ENCODE data around the gene MYLK3. TPM values are rescaled to one million over a fixed set of nuclear protein-coding genes. Genes with fewer than 3 reads are reported as not detected.
"Not testable (repeated sequence)": the region's sequence is repeated elsewhere in the genome, so short reads cannot be mapped to it uniquely, and the experiment has no call there.

MYLK3 gene
- total RNA-seq, 4 donors from 2014 or later, result 0.33 to 1.2 (median 0.57) TPM

DNA sequence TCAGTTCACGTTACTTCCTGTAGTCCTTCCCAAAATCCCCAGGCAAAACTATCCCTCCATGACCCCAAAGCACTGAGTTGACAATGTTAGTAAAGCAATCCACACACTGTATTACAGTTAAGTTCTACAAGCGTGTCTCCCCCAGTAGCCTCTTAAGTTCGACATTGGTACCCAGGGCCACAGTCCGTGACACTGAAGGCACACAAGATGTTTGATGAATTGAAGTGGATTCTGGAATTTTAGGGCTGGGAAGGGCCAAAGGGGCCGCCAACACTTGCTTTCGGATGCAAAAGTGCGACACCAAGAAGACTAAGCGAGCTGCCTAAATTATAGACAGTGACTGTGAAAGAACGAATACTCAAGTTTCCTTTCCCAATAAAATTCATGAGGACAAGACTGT, 60.7 kb downstream of the MYLK3 start:
- 80% methylated on average over 9 of the region's 9 CpGs for WGBS
- peaks cover 0 to 2% (median 0%) of the 10 kb centered on the region in 4 donors for H3K36me3 ChIP-seq
- H3K4me1 ChIP-seq, result peaks cover 38 to 58% (median 53%) of the 10 kb centered on the region in 4 donors
- DNase-seq (ENCODE audit: extremely low spot score), result no peak
- TF ChIP-seq POLR2AphosphoS5 (IDR thresholded peaks at IDR 0.05), result no peak
- TF ChIP-seq, protein P1, sequence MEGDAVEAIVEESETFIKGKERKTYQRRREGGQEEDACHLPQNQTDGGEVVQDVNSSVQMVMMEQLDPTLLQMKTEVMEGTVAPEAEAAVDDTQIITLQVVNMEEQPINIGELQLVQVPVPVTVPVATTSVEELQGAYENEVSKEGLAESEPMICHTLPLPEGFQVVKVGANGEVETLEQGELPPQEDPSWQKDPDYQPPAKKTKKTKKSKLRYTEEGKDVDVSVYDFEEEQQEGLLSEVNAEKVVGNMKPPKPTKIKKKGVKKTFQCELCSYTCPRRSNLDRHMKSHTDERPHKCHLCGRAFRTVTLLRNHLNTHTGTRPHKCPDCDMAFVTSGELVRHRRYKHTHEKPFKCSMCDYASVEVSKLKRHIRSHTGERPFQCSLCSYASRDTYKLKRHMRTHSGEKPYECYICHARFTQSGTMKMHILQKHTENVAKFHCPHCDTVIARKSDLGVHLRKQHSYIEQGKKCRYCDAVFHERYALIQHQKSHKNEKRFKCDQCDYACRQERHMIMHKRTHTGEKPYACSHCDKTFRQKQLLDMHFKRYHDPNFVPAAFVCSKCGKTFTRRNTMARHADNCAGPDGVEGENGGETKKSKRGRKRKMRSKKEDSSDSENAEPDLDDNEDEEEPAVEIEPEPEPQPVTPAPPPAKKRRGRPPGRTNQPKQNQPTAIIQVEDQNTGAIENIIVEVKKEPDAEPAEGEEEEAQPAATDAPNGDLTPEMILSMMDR (IDR thresholded peaks at IDR 0.05), result no peak
- TF ChIP-seq POLR2A (IDR thresholded peaks at IDR 0.05; ENCODE audit: low read depth), result no peak
- TF ChIP-seq EP300 (IDR thresholded peaks at IDR 0.05), result no peak
- no peaks in the 10 kb centered on the region for H3K9me3 ChIP-seq
- intact Hi-C loops (cut with DNase I), result loop anchor here (5.0 to 10.0 kb wide), 2 partner anchors 107 to 140 kb away; no protein-coding TSS in a partner anchor
- H3K27ac ChIP-seq (replicated peaks in 1 of 4), result no peak overlapping the region
- no peaks in the 10 kb centered on the region for H3K27me3 ChIP-seq
- peak overlapping the region; percentile 75 to 89 (median 80) for H3K4me3 ChIP-seq

GRCh38 chr16:46686815-46687473, 61.2 kb downstream of the MYLK3 start:
- no peak overlapping the region for H3K27ac ChIP-seq (replicated peaks in 1 of 4)
- intact Hi-C loops (cut with DNase I), result loop anchor here (5.0 to 10.0 kb wide), 2 partner anchors 108 to 140 kb away; no protein-coding TSS in a partner anchor
- H3K9me3 ChIP-seq, result no peaks in the 10 kb centered on the region
- no peak for DNase-seq (ENCODE audit: extremely low spot score)
- 53% methylated on average over 5 of the region's 5 CpGs for WGBS
- H3K4me1 ChIP-seq, result peaks cover 38 to 59% (median 53%) of the 10 kb centered on the region in 4 donors
- TF ChIP-seq POLR2AphosphoS5 (IDR thresholded peaks at IDR 0.05) (no peak), POLR2A (IDR thresholded peaks at IDR 0.05; ENCODE audit: low read depth) (no peak), EP300 (IDR thresholded peaks at IDR 0.05) (no peak)
- TF ChIP-seq, protein P1 (IDR thresholded peaks at IDR 0.05), result no peak
- H3K36me3 ChIP-seq, result peaks cover 0 to 7% (median 0%) of the 10 kb centered on the region in 4 donors
- peak overlapping the region in 1 of 4 donors; percentile 75 for H3K4me3 ChIP-seq
- H3K27me3 ChIP-seq, result no peaks in the 10 kb centered on the region

- H3K27ac ChIP-seq (replicated peaks in 1 of 4); H3K9me3 ChIP-seq; DNase-seq (ENCODE audit: extremely low spot score); H3K27me3 ChIP-seq; H3K4me3 ChIP-seq: not testable (repeated sequence)
- intact Hi-C loops (cut with DNase I), result loop anchor here (10.0 kb wide), 1 partner anchor 113 kb away; no protein-coding TSS in a partner anchor
- Histone ChIP-seq H3K36me3 (peaks cover 11 to 53% (median 26%) of the 10 kb centered on the region in 4 donors), H3K4me1 (peaks cover 12 to 30% (median 26%) of the 10 kb centered on the region in 4 donors)
- 91% methylated on average over 2 of the region's 2 CpGs for WGBS
These were observed 66.3 kb downstream of the MYLK3 start for GRCh38 chr16:46681867-46682266.

DNA sequence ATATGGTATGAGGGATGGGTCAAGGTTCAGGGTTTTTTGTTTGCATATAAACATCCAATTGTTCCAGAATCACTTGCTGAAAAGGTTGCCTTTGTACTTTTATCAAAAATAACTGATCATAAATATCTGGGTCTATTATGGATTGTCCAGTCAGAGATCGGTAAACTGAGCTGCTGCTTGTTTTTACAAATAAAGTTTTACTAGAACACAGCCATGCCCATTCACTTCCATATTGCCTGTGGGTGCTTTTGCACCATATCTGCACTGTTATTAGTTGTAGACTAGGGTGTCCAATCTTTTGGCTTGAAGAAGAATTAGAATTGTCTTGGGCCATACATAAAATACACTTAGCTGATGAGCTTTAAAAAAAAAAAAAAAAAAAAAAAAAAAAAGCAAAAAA, 70.2 kb downstream of the MYLK3 start:
- H3K27me3 ChIP-seq; H3K27ac ChIP-seq (replicated peaks in 1 of 4); DNase-seq (ENCODE audit: extremely low spot score); H3K9me3 ChIP-seq; H3K4me3 ChIP-seq; H3K4me1 ChIP-seq; intact Hi-C loops (cut with DNase I): not testable (repeated sequence)
- H3K36me3 ChIP-seq, result peaks cover 11 to 92% (median 55%) of the 10 kb centered on the region in 4 donors
- 100% methylated on average over 1 of the region's 1 CpG for WGBS

GRCh38 chr16:46673320-46674013, 74.7 kb downstream of the MYLK3 start:
- whole genome bisulfite sequencing, result 67% methylated on average over 6 of the region's 6 CpGs
- TF ChIP-seq POLR2AphosphoS5 (IDR thresholded peaks at IDR 0.05) (no peak), POLR2A (IDR thresholded peaks at IDR 0.05; ENCODE audit: low read depth) (no peak), EP300 (IDR thresholded peaks at IDR 0.05) (no peak)
- TF ChIP-seq, protein P1 (IDR thresholded peaks at IDR 0.05), result peak; percentile 58 to 77 (median 60)
- no peaks in the 10 kb centered on the region for H3K27me3 ChIP-seq
- DNase-seq (ENCODE audit: extremely low spot score), result no peak
- no peak overlapping the region for H3K27ac ChIP-seq (replicated peaks in 1 of 4)
- H3K36me3 ChIP-seq, result peaks cover 35 to 100% (median 81%) of the 10 kb centered on the region in 4 donors
- H3K9me3 ChIP-seq, result no peaks in the 10 kb centered on the region
- H3K4me3 ChIP-seq, result no peak overlapping the region
- intact Hi-C loops (cut with DNase I), result no loop called here
- H3K4me1 ChIP-seq, result no peaks in the 10 kb centered on the region
